ENCODE measurements around the gene PLCB2.
A peak's percentile ranks its signal among the peaks of the same experiment; 100 is the strongest.

The PLCB2 gene

DNA sequence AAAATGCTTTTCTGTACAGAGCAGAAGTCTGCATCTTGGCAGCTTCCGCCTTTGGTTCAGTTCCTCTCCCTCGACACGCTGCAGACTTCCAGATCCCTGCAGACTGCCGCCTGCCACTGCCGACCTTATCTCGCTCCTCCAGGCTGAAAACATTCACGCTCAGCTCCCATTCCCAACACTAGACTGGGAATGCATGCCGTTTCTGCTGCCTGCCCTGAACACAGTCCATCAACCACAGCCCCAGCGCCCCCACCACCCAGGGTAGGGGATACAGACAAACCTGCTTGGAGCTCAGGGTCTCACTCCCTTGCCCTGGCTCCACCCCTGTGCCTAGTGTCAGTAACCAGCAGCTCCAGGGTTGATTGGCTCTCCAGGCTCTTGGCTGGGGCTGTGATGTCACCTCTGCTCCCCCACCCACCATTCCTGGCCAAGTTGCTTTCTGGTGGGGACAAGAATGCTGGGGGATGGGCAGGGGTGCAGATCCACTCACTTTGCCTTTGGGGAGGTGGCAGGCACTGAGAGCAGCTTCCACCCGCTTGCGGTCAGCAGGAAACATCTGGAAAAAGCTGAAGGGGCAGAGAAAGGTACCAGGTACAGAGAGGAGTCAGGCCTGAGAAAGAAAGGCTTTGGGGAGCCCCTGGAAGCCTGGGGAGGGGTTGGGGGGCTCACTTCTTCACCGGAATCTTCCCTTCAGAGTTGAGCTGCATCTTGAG lies 6.1 kb downstream of the PLCB2 start:
- DNase-seq: no peak

DNA sequence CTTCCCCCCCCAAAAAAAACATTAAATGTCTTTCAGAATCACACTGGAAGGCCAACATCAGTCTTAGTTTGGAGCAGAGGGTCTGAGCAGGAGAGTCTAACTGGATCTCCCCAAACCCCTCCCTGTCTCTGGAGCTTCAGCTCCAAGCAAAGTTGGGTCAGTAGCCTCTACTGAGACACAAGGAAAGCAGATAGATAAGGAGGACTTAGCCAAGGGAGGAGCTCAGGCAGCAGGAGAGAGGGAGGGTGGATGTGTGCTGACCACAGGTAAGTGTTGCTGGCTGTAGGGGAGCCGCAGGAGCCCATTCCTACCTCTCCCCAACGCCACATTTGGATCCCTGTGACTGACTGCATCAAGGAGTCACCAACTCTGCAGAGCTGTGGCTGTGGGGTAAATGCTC lies 7.0 kb downstream of the PLCB2 start:
- DNase-seq: no peak

DNA sequence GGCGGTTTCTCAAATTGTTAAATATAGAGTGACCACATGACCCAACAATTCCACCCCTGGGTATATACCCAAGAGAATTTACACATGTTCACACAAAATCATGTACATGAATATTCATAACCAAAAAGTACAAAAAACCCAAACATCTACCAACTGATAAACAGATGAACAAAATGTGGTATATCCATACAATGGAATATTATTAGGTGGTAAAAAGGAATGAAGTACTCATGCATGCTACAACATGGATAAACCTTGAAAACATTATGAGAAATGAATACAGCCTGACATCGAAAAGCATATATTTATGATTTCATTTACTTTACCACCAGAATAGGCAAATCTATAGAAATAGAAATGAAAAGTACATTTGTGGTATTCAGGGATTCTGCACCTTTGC lies 7.4 kb downstream of the PLCB2 start:
- DNase-seq: no peak

- no peak for DNase-seq
These were observed 9.4 kb downstream of the PLCB2 start for GRCh38 chr15:40298216-40298935.

DNA sequence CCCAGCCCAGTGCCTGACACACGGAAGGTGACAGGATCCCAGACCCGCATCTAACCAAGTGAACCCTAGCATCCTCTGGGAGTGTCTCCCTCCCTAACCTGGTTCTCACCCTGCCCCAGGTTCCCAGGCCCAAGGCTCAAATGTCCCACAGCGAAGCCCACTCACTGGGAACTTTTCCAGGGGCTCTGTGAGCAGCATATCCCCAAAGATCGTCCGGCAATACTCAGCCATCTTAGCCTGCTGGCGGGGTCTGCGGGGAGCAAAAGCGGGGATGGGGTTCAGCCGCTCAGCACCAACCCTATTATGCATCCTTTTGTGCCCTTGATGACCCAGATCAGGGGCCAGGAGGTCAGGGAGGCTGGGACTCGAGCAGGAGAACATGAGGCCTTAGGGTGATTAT lies 10.4 kb downstream of the PLCB2 start:
- no peak for DNase-seq

DNA sequence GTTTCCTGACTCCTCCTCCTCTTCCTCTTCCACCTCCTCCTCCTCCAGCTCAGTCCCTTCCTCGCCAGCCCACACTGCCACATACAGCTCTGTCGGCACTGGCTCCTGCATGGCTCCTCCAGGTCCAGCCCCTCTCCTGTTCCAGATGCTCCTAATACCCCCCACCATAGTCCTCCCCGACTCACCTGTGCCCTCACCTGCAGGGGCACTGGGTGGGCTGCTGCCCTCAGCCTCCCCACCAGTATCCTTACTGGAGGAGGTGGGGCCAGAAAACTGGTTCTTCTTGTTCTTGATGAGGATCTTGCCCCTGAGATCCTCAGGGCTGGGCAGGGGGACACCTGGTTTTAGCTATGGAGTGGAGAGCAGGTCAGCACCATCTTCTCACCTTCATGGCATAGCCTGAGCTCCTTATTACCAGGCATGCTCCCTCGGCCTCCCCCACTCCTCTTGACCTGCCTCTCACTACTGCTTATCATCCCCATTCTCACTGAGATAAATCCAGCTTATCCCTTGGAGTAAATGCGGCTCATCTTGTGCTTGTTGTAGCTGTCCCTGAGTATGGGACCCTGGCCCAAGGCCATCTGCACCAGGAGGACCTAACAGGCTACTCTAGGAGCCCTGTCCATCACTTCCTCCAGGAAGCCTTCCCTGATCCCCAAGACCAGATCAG lies 11.0 kb downstream of the PLCB2 start:
- no peak for DNase-seq

GRCh38 chr15:40295877-40296560 lies 11.7 kb downstream of the PLCB2 start:
- DNase-seq: no peak

DNA sequence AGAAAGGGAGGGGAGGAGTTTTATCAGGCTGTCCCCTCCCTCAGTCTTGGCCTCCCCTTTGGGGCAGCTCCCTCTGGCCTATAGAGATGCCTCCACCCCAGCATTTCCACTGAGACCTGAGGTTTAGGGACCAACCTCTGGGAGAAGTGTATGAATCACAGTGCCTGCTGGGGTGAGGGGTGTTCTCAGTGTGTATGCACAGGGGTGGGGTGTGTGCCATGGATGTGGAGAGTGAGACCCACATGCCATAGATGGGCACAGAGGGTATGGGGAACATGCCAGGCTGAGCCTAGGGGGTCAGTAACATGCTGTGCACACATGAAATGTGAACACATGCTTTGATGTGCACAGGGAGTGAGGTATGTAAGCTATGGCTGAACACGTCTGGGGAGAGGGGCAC lies 12.4 kb downstream of the PLCB2 start:
- DNase-seq: no peak

DNA sequence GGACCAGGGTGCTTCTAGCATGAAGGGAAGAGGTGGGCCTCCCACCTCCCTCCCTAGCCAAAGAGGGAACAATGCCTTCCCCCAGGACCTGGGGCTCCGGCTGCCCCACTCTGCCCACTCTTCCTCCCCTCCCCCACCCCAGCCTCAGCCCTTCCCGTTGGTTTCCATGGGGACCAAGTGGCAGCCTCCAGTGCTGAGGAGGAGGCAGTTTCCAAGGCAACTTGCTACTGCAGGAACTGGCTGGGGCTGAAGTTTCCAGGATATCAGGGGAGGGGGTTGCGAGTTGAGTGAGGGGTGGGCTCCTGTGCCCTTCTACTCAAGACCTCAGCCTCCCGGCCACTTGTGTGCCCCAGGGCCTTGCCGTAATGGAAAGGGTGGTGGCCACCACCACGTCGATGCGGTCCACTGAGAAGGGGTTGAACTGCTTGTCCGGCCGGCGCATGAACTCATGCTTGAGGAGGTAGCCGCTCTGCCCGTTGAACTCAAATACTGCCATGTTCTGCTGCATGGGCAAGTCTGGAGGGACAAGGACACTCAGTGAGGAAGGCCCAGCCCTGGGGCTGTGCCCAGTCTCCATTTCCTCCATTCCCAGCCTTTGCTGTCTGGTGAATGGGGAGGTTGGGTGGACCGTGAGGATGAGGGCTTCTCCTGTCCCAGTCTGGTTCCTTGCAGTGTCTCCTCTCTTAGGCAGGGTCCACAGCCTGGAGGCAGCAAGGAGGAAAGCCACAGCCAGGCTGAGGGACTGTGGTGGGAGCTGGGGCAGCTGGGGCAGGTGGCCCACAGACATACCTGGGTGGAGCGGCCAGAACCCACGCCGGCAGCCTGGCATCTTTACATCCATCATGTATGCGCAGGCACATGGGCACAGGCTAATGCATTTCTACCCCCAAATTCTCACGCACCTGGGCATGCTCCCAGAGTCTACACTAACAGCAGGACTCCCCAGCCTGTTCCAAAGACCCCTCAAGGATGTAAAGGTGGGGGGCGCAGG lies 13.5 kb downstream of the PLCB2 start:
- DNase-seq: peak in 1 of 2 experiments; percentile 37

DNA sequence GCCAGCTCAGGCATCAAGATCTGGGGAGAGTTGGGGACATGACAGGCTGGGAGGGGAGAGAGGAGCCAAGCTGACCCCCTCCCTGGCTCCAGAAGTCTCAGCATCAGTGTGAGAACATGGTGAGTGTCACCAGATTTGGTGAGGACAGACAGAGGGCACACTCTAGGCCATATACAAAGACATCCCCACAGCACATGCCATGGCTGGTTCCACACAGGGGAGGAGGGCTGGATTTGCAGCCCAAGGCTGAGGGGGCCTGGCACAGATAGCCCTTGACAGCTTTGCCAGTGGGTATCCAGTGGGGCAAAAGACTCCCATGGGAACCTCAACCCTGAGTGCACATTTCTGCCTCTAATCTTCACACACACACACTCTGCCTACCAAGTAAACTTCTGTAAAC lies 14.7 kb downstream of the PLCB2 start:
- DNase-seq: no peak

DNA sequence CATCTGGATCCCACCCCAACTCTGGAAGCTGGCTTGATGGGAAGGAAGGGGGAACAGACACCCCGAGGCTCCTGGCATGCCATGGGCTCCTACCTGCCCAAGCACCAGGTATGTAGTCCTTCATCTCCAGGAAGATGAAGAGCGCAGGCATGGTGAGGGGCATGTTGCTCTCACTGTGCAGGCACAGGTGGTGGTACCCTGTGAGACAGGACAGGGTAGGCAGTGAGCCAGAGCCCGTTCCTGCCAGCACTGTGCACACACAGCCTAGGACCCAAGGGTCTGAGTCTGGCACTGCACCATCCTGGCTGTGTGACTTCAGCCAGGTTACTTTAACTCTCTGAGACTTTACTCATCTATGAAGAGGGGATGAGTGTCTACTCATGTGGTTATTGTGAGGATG lies 15.5 kb downstream of the PLCB2 start:
- no peak for DNase-seq

GRCh38 chr15:40290918-40291574 lies 16.7 kb downstream of the PLCB2 start:
- DNase-seq: peak in 1 of 2 experiments; percentile 64

DNA sequence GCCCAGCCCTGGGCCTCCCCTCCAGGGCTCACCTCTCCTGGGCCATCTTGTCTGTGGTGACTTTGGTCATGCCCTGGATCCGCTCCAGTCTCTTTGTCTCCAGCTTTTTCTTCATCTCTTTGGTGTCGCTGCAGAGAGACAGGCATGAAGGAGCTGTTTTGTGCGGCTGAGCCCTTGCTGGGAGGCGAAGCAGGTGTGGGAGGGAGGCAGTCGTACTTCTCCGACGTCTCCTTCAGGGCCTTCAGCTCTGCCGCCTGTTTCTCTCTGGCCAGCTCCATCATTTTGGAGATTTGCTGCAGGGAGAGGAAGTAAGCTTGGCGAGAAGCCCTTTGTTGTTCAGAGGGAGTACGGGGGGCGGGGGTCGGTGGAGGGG lies 17.2 kb downstream of the PLCB2 start:
- DNase-seq: no peak

DNA sequence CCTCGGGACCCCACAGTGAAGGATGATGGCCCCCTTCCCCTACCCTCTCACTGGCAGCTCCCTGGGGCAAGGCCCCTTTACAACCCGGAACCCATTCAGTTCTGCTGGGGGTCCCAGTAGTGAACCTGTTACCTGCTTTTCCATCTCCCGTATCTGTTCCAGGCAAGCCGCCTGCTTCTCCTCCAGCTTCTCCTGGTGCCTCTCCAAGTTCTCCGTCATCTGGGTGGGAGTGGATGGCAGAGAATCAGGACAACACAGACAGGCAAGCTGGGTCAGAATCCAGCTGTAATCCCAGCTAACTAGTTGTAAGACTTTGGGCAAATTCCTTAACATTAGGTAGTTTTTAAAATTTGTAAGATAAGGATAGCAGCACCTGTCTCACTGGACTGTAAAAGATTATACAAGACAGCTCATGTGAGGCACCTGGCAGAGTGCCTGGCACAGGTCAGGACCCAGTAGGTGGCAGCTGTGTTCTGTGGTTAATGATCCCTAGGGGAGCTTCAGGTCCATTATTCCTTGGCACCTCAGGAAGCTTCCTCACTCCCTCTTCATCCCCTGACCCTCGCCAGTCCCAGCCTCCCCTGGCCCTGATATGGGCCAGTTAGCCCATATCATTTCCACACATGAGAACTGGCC lies 18.5 kb downstream of the PLCB2 start:
- peak in 1 of 2 experiments; percentile 48 for DNase-seq

DNA sequence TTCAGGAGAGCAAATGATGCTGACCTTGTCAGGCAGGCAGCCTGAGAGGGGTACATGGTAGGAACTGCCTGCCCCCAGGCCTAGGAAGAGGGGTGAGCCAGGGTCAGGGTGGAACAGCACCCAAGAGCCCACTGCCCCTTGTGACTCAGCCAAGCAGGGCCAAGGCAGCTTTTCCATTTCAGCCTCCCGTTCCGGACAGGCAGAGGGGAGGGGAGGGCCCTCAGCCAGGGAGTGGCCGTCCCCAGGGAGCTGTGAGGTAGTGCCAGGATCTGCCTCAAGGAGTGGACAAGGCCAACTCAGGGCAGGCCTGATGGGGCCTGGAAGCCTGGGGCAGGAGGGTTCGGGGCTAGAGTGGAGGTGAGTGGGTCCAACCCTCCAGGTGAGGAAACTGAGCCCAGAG lies 19.8 kb downstream of the PLCB2 start:
- DNase-seq: no peak

GRCh38 chr15:40287505-40287904 lies 20.2 kb downstream of the PLCB2 start:
- DNase-seq: no peak

GRCh38 chr15:40286794-40287193 lies 20.9 kb downstream of the PLCB2 start:
- no peak for DNase-seq

DNA sequence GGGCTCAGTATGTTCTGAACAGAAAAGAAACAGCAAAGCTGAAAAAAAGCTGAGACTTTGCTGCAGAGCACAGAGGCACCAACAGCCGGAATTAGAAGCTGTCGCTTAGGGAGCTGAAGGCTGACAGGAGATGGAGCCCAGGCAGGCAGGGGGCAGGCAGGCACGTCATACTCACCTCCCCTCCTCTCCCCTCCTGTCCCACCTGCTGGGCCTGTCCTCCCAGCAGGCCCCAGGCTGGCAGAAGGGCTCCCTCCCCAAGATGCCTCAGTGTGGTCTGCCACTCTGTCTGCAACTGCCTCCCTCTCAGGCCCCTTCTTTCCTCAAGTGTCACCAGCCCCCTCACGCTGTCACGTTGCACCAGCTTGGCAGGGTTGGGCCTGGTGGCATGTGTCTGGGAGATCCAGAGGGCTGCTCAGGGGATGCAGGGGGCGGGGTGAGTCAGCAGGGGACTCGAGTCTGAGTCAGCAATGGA lies 21.6 kb downstream of the PLCB2 start:
- DNase-seq: peak in 1 of 2 experiments; percentile 76

DNA sequence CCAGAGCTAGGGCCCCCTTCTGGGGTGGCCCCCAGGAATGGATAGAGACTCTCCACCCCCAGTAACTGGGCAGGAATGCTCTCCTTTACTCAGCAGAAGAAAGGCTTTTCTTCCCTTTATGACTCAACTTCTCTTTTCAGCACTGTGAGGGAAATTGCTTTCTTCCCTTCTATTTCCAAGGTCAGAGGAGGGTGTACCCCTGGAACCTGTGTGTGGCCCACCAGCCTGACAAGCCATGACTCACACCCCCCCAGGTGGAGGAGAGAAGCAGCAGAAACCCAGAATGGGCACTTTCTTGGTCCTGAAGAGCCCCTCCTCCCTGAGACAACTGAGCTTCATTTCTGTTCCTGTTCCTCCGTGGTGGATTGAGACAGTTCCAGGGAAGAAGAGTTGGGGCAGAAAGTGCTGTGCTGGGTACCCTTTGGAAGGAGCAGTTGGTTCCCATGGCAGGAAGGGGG lies 22.2 kb downstream of the PLCB2 start:
- no peak for DNase-seq

GRCh38 chr15:40285151-40285550 lies 22.6 kb downstream of the PLCB2 start:
- no peak for DNase-seq

Measured in NCI-H524 (cell line).